ACC112 (cell line): Measurements from ENCODE around the gene SLC2A3.
"Not testable (repeated sequence)": the region's sequence is repeated elsewhere in the genome, so short reads cannot be mapped to it uniquely, and the experiment has no call there.

ENCODE experiments used
- H2AFZ ChIP-seq: fragments of 200-600 bp; sonication (generic); one replicate; pipeline ENCODE4 v1.6.0; 2017; ENCODE audit warnings: antibody characterized with exemption, low read length; ENCODE audit not compliant: unreplicated experiment
- H3K27ac ChIP-seq: fragments of 200-600 bp; sonication (generic); 2 replicates; pipeline ENCODE4 v1.5.1; 2014; ENCODE audit warnings: low read depth, mild to moderate bottlenecking, antibody characterized with exemption, low read length, moderate library complexity
- H3K27me3 ChIP-seq: fragments of 200-600 bp; sonication (generic); 2 replicates; pipeline ENCODE4 v1.6.1; 2014; ENCODE audit warnings: mild to moderate bottlenecking, antibody characterized with exemption, low read length, moderate library complexity, mixed read lengths; ENCODE audit not compliant: insufficient read depth
- H3K36me3 ChIP-seq: fragments of 200-600 bp; sonication (generic); 2 replicates; pipeline ENCODE4 v1.6.1; 2016; ENCODE audit warnings: mild to moderate bottlenecking, antibody characterized with exemption, low read length, moderate library complexity, mixed read lengths; ENCODE audit not compliant: insufficient read depth
- H3K4me1 ChIP-seq: fragments of 200-600 bp; sonication (generic); one replicate; pipeline ENCODE4 v1.6.1; 2016; ENCODE audit warnings: low read length, mixed read lengths; ENCODE audit not compliant: insufficient read depth, unreplicated experiment, control insufficient read depth
- H3K4me3 ChIP-seq: fragments of 200-600 bp; sonication (generic); 2 replicates; pipeline ENCODE4 v1.5.1; 2014; ENCODE audit warnings: mild to moderate bottlenecking, low read depth, low read length
- H3K79me2 ChIP-seq: fragments of 200-600 bp; sonication (generic); one replicate; pipeline ENCODE4 v1.6.0; 2016; ENCODE audit warnings: low read length; ENCODE audit not compliant: control insufficient read depth, unreplicated experiment, insufficient read depth

The SLC2A3 gene

DNA sequence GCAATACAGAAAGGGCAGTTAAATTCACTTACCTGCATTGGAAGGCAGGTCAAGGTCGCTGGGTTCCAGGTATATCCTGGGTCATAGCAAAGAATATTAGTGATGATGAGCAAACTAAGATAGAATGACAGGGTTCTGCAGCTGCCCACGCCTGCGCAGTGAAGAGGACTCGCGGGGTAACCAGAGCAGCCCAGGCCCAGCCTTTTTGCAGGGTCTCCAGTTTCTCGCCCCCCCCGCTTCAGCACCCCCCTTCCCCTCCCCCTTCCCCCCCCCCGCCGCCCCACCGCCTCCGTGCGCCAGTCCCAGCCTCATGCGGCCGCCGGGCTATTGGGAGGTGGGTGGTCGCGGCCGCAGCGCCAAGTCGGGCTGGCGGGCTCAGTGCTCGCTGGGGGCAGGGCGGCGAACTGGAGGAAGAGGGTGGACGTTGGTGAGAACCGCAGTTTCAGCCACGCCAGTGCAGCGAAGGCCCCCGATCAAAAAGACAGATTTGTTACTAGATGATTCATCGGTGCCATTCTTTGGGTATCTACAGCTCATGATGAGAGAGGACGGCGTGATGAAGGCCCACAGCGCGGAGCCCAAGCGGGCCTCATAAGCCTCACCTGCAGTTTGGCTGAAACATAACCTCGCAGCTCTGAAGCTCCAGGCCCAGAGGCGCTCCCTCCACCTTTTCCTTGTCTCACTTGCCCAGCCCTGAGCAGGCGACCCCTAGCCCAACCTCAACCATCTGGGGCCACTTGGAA, 20.2 kb downstream of the SLC2A3 start:
- H3K4me3 ChIP-seq = no peak overlapping the region
- no peaks in the 10 kb centered on the region for H3K4me1 ChIP-seq
- H3K79me2 ChIP-seq = no peaks in the 10 kb centered on the region
- H2AFZ ChIP-seq = no peak overlapping the region
- H3K36me3 ChIP-seq = peaks cover 6% of the 10 kb centered on the region
- no peaks in the 10 kb centered on the region for H3K27me3 ChIP-seq
- no peak overlapping the region for H3K27ac ChIP-seq

DNA sequence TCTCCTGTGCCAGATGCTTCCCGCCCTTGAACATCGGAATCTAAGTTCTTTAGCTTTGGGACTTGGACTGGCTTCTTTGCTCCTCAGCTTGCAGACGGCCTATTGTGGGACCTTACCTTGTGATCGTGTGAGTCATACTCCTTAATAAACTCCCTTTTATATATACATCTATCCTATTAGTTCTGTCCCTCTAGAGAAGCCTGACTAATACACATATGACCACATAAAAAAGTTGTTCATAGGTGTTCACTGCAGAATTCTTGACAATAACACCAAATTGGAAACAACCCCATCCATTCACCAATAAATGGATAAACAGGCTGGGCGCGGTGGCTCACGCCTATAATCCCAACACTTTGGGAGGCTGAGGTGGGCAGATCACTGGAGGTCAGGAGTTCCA, 25.9 kb downstream of the SLC2A3 start:
- not testable (repeated sequence) for H3K27ac ChIP-seq, H3K4me1 ChIP-seq, H2AFZ ChIP-seq, H3K4me3 ChIP-seq, H3K27me3 ChIP-seq, H3K79me2 ChIP-seq, H3K36me3 ChIP-seq

DNA sequence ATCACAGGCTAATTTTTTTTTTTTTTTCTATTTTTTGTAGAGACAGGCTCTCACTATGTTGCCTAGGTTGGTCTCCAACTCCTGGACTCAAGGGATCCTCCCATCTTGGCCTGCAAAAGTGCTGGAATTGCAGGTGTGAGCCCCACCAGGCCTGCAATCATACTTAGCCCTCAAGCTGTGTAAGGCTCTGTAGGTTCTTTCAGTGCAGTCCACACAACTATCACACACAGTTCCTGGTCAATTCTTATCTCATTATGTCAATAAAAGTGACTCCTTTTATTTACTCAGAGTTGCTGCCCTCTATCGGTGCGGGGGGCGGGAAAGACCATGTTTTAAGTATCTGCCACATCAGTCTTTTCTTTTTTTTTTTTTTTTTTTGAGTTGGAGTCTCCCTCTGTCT, 29.0 kb downstream of the SLC2A3 start:
- Histone ChIP-seq H2AFZ (peak overlapping the region; percentile 14), H3K4me1 (peaks cover 4% of the 10 kb centered on the region), H3K27ac (no peak overlapping the region), H3K4me3 (no peak overlapping the region), H3K27me3 (no peaks in the 10 kb centered on the region), H3K79me2 (no peaks in the 10 kb centered on the region), H3K36me3 (no peaks in the 10 kb centered on the region)

DNA sequence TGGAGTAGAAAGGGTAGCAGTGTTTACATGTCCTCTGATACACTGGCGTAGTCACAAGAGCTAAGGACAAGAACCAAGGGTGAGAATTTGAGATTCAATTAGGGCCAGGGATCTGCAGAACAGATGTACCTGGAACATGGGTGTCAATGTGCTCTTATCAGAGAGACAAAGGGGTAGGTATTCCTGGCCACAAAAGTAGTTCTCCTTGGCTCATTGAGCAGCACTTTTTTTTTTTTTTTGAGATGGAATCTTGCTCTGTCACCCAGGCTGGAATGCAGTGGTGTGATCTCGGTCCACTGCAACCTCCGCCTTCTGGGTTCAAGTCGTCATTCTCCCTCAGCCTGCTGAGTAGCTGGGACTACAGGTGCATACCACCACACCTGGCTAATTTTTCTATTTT, 29.7 kb downstream of the SLC2A3 start:
- H3K27ac ChIP-seq, H3K27me3 ChIP-seq, H3K4me1 ChIP-seq, H3K79me2 ChIP-seq, H2AFZ ChIP-seq, H3K36me3 ChIP-seq, H3K4me3 ChIP-seq: not testable (repeated sequence)

DNA sequence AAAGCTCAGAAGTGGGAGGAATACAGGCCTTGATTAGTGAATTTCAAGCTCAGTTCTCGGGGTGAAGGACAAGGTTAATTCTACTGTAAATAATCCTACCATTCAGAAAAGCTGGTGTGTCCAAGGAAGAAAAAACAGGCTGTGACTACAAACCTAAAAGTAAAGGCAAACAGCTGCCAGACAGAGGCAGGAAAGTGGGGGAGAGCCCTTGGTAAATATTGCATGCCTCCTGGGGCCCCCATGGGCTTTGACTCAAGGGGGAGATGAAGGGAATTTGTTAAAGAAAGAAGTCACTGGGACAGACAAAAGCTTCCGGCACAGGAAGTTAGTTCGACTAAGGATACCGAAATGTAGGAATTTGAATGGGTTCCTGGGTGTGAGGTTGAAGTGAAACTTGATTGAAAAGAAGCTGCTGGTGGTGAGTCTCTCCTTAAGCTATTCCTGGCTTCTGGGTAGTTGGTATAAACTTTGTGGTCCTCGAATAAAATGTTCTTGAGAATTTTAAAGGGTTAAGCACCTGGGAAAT, 30.3 kb downstream of the SLC2A3 start:
- H3K4me3 ChIP-seq, H2AFZ ChIP-seq, H3K36me3 ChIP-seq, H3K4me1 ChIP-seq, H3K79me2 ChIP-seq, H3K27me3 ChIP-seq, H3K27ac ChIP-seq: not testable (repeated sequence)

DNA sequence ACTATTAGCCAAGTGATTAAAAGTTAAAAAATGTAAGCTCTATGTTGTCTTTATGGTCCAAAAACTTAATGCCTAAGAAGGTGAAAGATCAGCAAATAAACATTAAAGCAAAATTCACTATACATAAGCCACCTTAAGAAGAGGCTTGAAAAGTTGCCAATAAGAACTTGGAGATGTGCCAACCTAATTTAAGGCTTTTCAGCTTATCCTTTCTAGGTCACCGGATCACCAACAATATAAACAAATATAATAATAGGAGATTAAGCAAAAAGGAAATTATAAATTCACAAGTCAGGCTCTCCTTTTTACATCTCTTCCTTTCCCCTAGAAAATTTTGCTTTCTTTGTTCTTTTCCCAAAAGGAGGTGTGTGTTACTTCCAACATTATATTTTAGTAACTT, 30.9 kb downstream of the SLC2A3 start:
- Histone ChIP-seq H3K79me2 (no peaks in the 10 kb centered on the region), H3K27ac (no peak overlapping the region), H3K36me3 (no peaks in the 10 kb centered on the region), H3K27me3 (no peaks in the 10 kb centered on the region), H3K4me3 (no peak overlapping the region), H3K4me1 (peaks cover 4% of the 10 kb centered on the region), H2AFZ (no peak overlapping the region)

DNA sequence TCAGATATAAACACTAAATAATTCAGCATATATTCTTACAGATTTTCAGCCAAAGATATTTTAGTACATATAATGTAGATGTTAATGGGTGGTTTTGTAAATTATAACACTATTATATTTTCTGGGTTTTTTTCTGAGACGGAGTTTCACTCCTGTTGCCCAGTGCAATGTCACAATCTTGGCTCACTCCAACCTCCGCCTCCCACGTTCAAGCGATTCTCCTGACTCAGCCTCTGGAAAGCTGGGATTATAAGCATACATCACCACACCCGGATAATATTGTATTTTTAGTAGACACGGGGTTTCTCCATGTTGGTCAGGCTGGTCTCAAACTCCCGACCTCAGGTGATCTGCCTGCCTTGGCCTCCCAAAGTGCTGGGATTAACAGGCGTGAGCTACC, 33.6 kb downstream of the SLC2A3 start:
- not testable (repeated sequence) for H3K79me2 ChIP-seq, H3K27me3 ChIP-seq, H3K4me1 ChIP-seq, H3K36me3 ChIP-seq, H3K27ac ChIP-seq, H3K4me3 ChIP-seq, H2AFZ ChIP-seq

DNA sequence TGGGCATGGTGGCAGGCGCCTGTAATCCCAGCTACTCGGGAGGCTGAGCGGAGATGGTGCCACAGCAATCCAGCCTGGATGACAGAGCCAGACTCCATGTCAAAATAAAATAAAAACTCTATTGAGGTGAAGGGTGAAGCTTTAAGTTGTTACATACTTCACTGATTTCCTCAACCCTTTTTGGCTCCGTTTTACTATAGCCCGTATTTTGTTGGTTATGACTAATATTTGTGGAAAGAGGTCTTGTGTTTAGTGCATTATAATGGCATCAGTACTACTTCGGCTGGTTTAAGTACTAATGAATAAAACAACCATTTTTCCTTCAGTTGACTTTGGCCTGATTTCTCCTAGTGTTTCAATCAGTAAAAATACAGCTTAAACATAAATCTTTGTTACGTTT, 36.2 kb downstream of the SLC2A3 start:
- Histone ChIP-seq H3K4me3 (no peak overlapping the region), H3K79me2 (no peaks in the 10 kb centered on the region), H3K27me3 (no peaks in the 10 kb centered on the region), H3K4me1 (no peaks in the 10 kb centered on the region), H3K36me3 (no peaks in the 10 kb centered on the region), H3K27ac (no peak overlapping the region), H2AFZ (no peak overlapping the region)

DNA sequence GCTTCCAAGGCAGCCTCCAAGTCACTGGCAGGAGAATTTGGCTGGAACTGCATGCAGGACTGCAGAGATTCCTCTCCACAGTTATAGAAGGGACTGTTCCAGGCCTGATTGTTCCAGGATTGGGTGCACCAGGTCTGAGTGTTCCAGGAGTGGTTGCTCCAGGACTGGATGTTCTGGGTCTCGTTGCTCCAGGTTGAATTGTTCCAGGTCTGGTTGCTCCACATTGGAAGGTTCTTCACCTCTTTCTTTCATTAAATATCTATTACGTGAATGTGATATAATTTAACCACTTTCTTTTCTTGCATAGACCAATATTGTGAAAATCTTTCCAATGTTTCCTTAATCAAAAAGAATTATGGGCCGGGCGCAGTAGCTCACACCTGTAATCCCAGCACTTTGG, 39.3 kb downstream of the SLC2A3 start:
- H3K27me3 ChIP-seq, H3K36me3 ChIP-seq, H3K27ac ChIP-seq, H3K79me2 ChIP-seq, H2AFZ ChIP-seq, H3K4me1 ChIP-seq, H3K4me3 ChIP-seq: not testable (repeated sequence)

DNA sequence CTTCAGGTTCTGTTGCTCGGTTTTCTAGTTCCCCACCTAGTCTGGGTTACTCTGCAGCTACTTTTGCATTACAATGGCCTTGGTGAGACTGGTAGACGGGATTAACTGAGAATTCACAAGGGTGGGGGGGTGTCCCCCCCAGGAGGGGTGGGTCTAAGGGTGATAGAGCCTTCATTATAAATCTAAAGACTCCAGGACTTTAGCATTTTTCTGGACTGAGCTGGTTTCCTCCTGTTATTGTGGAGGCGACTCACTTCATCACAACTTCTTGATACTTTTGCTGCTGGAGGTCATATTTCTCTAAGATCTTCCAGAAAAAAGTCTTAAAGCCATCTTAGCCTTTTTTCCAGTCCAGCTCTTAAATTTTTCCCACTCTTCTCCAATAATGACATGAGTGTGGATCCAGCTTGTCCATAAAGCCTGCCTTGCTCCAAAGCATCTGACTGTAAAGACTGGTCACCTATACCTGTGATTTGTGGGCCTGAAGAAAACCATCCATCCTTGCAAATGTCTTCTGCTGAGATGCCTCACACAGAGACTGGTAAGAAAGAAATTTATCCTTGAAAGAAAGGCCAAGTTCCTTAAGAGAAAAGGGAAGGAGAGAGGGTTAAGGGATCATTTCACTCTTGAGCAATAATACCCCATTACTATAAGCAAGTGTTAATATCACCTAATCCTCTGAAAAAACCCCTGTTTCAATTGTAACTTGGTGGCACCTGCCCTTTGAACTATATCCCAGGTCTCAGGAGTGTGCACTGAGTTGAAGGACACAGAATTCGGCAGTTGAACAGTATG, 43.6 kb downstream of the SLC2A3 start:
- H3K36me3 ChIP-seq = no peaks in the 10 kb centered on the region
- H3K4me3 ChIP-seq = no peak overlapping the region
- H3K27ac ChIP-seq = no peak overlapping the region
- no peaks in the 10 kb centered on the region for H3K79me2 ChIP-seq
- no peaks in the 10 kb centered on the region for H3K27me3 ChIP-seq
- H3K4me1 ChIP-seq = peaks cover 13% of the 10 kb centered on the region
- no peak overlapping the region for H2AFZ ChIP-seq

DNA sequence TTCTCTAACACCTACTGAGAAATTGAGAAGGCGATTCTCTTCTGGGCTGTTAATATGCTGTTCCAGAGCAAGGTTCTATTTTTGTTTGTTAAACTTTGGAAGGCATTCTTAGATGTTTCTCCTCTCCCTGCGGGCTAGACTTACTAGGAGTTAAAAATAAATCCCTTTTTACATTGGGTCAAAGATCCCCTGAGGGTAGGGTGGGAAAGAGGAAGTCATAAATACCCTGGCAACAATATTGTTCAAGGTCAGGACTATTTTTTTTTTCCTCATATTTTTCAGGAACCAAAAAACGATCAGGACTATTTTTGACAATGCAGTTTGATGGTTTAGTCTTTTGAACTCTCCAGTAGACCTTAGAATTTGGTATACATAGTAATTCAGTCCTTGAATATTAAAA, 51.3 kb downstream of the SLC2A3 start:
- no peak overlapping the region for H3K4me3 ChIP-seq
- H3K27me3 ChIP-seq = no peaks in the 10 kb centered on the region
- H3K36me3 ChIP-seq = no peaks in the 10 kb centered on the region
- no peak overlapping the region for H2AFZ ChIP-seq
- H3K27ac ChIP-seq = no peak overlapping the region
- no peaks in the 10 kb centered on the region for H3K4me1 ChIP-seq
- no peaks in the 10 kb centered on the region for H3K79me2 ChIP-seq
